Omental fat pad (tissue), 4 donors: Measurements from ENCODE around the gene STX18. TPM values are rescaled to one million over a fixed set of nuclear protein-coding genes. Genes with fewer than 3 reads are reported as not detected.
A peak's percentile ranks its signal among the peaks of the same experiment; 100 is the strongest.

Source experiments
- ATAC-seq: fragments of 150-250 bp; one replicate; pipeline ENCODE4 v1.9.1; 2016; ENCODE audit warnings: mild to moderate bottlenecking, moderate library complexity; ENCODE audit not compliant: low FRiP score
- DNase-seq: peaks from one replicate; pipeline ENCODE4 v3.0.0-alpha.2; 2019; ENCODE audit warnings: low spot score
- total RNA-seq, 4 donors: library from RNA; depleted of rRNA; stranded (reverse); fragments of >200 nt; gene quantifications; one replicate each; pipeline ENCODE4 v1.1.0, GENCODE V29; 2016
- TF ChIP-seq, protein P1 (sequence below), 3 donors: fragments of 450-650 bp; IDR thresholded peaks; one replicate each; pipeline ENCODE4 v1.5.1; 2016 to 2017; ENCODE audit warnings: antibody characterized with exemption in 3 of 3, mild to moderate bottlenecking in 3 of 3, moderate library complexity in 2 of 3

The STX18 gene
- total RNA-seq, 4 donors from 2014 or later, result 17.7 to 30.1 (median 23.0) TPM

DNA sequence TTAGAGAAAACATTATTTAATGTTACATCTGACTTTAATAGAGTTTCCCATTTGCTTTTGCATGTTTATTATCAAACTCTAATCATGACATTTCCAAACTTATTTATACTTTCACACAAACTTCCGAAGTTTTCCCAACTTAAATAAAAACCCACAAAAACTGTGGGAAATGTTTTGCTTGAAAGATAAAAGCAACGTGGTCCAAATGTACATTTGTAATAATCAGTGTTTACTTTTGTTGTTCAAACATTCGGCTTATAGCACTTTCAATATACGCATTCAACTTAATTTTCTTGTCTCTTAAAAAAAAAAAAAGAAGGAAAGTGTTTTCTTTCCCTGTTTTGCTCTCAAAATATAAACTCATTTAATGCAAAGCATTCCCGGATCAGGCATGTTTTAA is 51.0 kb downstream of the STX18 start:
- TF ChIP-seq, protein P1, sequence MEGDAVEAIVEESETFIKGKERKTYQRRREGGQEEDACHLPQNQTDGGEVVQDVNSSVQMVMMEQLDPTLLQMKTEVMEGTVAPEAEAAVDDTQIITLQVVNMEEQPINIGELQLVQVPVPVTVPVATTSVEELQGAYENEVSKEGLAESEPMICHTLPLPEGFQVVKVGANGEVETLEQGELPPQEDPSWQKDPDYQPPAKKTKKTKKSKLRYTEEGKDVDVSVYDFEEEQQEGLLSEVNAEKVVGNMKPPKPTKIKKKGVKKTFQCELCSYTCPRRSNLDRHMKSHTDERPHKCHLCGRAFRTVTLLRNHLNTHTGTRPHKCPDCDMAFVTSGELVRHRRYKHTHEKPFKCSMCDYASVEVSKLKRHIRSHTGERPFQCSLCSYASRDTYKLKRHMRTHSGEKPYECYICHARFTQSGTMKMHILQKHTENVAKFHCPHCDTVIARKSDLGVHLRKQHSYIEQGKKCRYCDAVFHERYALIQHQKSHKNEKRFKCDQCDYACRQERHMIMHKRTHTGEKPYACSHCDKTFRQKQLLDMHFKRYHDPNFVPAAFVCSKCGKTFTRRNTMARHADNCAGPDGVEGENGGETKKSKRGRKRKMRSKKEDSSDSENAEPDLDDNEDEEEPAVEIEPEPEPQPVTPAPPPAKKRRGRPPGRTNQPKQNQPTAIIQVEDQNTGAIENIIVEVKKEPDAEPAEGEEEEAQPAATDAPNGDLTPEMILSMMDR (IDR thresholded peaks at IDR 0.05), result no peak
- no peak for DNase-seq
- no peak for ATAC-seq

DNA sequence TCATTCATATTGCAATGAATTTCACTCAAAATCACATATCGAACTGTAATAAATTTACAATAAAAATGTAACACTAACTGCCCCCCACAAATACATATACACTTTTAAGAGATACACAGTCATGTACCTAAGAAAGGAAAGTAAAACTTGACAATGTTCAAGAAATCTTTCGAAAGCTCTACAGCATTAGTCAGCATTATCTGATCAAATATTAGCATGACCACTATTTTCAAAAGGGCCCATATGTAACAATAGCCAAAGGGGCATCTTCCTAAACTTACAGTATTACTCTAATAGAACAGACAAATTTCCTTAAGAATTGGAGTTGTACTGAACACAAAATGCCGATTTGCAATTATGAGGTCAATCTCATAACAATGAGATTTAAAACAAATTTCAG is 51.8 kb downstream of the STX18 start:
- TF ChIP-seq, protein P1 (IDR thresholded peaks at IDR 0.05), result no peak
- DNase-seq (no peak), ATAC-seq (no peak)

DNA sequence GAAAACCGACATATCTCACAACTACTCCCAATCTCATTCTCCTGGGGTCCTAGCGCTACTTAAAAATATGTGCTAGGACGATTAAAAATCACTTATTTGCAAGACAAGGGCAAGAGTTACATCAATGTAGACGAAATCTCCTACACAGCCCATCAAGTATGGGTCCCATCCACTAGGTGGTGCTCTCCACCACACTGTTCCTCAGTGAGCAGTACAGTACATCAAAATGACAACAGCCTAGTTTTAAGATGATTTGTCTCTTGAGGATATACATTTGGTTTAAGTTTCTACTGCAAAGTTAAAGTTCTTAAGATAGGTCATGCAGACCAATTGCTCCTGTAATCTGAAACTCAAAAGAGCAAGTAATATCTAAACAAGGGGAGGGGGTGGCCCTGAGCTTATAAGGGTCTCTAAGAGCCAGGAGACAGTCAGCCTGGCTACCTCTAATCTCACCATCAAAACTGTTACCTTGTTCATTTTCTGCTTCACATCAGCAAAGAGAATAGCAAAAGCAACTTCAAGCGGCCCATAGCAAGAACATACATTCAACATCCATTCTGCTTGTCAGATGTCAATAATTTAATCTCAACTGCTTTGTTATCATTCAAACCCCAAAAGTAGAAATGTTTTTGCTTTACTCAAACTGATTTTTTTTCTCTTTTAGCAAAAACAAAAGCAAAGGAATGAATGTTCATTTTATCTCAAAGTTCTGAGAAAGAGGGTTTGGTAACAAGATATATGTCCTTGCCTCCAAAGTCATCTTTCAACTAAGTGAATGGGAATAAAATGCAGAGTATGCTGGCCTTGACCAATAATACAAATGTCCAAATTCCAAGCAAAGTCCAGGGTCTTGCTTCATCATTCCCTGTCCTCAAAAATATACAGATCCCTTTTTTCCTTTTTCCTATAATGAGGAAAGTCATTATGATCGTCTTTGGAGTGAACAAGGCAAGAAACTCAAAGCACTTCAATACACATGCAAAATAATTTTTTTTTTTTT is 53.1 kb downstream of the STX18 start:
- TF ChIP-seq, protein P1 (IDR thresholded peaks at IDR 0.05), result peak in 1 of 3 donors; percentile 72
- ATAC-seq (peak; percentile 87), DNase-seq (no peak)

DNA sequence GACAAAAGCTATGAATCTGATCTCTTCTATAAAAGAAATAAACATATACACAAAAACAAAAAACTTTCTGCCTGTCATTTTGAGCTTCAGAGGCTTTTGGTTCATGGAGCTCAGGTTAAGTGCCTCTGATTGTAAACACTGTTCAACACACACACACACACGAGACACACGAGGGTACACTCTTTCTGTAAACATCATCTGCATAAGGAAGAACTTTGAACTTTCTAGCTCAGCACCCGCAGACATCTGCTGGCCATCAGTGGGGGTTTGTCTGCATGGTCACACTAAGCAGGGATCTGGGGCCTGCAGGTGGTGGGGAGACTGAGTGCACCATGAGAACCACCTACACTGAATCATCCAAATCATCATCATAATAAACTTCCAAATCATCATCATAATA is 54.9 kb downstream of the STX18 start:
- no peak for ATAC-seq
- TF ChIP-seq, protein P1 (IDR thresholded peaks at IDR 0.05), result no peak
- no peak for DNase-seq

DNA sequence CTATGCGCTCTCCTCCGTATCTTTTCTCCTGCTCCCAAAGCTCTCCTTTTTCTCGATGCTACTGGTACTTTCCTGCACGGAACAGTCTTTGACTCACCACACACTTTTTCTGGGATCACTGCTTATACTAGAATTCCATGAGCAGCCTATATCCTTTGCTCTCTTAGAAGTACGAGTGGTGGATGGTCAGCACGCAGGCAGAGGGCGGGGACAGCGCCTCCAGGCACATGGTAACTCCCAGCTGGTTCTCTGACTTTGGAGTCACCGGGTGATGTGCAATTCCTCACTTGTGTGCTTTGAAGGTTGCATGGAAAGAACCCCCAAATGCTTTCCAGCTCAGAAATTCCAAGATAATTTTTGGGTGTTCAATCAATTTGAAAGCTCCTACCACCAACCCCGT is 56.0 kb downstream of the STX18 start:
- no peak for ATAC-seq
- TF ChIP-seq, protein P1 (IDR thresholded peaks at IDR 0.05), result no peak
- no peak for DNase-seq

DNA sequence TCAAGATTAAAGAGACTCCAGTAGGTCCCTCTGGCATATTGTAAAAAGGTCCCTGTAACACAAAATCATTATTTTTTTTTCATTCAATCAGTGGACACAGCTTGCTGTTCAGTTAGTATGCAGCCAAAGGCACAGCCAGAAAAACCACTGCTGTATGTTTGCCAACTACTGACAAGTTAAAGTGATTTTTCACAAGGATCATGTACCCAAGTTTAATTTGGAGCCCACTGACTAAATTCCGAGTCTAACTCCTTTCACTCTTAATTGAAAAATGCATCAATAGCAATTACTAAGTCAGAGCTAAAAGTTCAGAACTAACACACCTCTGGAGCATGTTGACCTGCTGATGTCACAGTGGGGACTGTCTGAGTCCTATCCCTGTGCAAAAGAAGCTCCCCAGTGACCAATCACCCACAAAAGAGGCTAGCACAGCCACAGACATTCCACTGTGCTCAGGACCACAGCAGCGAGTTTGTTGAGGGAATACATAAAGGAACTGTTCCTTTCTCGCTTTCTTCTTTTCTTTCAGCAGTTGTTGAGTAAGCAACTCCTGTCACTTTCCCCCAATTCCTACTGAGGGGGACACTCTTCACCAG is 60.4 kb downstream of the STX18 start:
- TF ChIP-seq, protein P1 (IDR thresholded peaks at IDR 0.05), result no peak
- ATAC-seq, result no peak
- DNase-seq, result no peak
